AG09309 (cell line): ENCODE data around the gene RAI1.
A peak's percentile ranks its signal among the peaks of the same experiment; 100 is the strongest.

ENCODE experiments used
- DNase-seq: peaks from one replicate; pipeline ENCODE4 v3.0.0-alpha.2; 2010; ENCODE audit warnings: low read depth
- H3K4me3 ChIP-seq: 2 replicates; pipeline ENCODE4 v1.5.1; 2011; ENCODE audit warnings: mild to moderate bottlenecking, low read depth, low read length, moderate library complexity; ENCODE audit not compliant: control insufficient read depth
- TF ChIP-seq, protein P1 (sequence below): IDR thresholded peaks from 2 replicates; pipeline ENCODE4 v1.5.1; 2011; ENCODE audit warnings: mild to moderate bottlenecking, low read depth, low read length, inconsistent platforms; ENCODE audit not compliant: insufficient read depth, control insufficient read depth; ENCODE audit errors: missing control alignments

The RAI1 gene

DNA sequence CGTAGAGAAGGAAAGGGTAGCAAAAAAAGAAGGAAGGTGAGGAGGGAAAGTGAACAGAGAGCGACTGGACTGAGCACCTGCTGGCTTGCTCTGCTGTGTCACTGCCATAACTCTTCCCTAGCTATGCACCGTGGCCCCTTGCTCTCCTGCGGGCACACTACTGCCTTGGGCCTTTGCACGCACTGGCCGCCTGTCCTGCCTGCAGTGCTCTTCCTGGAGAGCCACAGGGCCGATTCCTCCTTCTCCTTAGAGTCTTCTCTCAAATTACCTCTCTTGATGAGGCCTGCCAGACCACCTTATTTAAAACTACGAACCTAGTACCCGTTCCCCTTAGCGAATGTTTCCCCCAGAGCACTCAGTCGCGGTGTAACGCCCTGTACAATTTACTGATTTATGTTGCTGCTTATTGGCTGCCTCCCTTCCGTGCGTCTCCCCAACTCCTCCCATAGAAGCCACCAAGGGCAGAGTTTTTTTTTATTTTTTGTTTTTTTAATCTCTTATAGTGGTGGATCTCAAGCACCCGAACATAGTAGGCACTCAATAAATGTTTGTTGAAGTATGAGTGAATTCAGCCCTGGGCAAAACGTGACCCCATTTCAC is 70.3 kb downstream of the RAI1 start:
- TF ChIP-seq, protein P1, sequence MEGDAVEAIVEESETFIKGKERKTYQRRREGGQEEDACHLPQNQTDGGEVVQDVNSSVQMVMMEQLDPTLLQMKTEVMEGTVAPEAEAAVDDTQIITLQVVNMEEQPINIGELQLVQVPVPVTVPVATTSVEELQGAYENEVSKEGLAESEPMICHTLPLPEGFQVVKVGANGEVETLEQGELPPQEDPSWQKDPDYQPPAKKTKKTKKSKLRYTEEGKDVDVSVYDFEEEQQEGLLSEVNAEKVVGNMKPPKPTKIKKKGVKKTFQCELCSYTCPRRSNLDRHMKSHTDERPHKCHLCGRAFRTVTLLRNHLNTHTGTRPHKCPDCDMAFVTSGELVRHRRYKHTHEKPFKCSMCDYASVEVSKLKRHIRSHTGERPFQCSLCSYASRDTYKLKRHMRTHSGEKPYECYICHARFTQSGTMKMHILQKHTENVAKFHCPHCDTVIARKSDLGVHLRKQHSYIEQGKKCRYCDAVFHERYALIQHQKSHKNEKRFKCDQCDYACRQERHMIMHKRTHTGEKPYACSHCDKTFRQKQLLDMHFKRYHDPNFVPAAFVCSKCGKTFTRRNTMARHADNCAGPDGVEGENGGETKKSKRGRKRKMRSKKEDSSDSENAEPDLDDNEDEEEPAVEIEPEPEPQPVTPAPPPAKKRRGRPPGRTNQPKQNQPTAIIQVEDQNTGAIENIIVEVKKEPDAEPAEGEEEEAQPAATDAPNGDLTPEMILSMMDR, result no peak
- no peak for DNase-seq
- H3K4me3 ChIP-seq, result peak overlapping the region; percentile 42

DNA sequence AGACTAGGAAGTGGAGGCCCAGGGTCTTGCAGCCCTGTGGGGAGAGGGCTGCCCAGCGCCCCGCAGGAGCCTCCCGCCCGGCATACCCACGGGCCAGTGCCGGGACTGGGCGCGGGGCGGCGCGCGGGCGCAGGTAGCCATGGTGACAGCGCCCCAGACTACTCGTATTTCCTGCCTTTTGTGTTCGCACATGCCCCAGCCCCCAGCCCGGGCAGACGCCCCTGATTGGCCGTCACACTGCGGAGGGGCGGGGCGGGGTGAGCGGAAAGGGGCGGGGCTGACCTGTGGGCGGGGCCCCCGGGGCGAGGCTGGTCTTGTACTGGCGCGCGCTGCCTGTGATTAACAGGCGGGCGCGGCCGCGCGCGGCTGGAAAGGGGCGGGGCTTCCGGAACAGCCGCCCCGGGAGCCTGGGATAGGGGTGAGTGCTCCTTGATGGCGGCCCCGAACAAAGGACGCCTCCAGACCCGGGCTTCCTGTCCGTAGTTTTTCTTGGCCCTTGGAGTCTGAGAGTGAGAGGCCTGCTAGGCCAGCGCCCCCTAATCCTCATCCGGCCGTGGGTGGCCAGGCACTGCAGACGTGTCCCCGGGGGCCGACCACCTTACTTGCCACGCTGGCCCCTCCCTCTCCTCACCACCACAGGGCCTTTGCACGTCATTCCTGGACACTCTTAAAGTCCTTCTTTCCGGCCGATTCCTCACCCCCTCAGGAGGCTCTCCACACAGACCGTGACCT is 71.0 kb downstream of the RAI1 start:
- peak; percentile 62 for DNase-seq
- TF ChIP-seq, protein P1, result no peak
- H3K4me3 ChIP-seq, result peak overlapping the region; percentile 50

DNA sequence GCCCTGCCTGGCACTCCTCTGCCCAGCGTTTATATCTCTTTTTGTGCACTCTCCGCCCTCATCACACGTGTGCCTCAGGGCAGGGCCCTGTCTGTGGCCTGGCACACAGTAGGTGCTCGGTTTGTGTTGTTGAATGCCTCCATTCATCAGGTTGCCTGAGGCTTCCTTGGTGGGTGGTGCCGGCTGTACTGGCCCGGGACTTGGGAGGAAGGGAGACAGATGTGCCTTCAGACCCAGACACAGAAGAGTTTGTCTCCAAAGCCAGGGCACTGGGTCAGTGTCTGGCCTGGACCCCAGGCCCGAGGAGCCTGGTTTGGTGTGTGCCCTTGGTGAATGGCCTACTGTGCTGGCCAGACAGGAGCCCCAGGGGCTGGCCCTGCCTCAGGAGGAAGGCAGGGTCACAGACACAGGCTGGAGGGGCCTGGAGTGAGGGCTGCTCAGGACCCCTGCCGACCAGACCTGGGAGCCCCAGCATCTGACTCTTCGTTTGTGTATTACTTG is 71.6 kb downstream of the RAI1 start:
- TF ChIP-seq, protein P1, result no peak
- DNase-seq, result no peak
- H3K4me3 ChIP-seq, result peak overlapping the region; percentile 50

DNA sequence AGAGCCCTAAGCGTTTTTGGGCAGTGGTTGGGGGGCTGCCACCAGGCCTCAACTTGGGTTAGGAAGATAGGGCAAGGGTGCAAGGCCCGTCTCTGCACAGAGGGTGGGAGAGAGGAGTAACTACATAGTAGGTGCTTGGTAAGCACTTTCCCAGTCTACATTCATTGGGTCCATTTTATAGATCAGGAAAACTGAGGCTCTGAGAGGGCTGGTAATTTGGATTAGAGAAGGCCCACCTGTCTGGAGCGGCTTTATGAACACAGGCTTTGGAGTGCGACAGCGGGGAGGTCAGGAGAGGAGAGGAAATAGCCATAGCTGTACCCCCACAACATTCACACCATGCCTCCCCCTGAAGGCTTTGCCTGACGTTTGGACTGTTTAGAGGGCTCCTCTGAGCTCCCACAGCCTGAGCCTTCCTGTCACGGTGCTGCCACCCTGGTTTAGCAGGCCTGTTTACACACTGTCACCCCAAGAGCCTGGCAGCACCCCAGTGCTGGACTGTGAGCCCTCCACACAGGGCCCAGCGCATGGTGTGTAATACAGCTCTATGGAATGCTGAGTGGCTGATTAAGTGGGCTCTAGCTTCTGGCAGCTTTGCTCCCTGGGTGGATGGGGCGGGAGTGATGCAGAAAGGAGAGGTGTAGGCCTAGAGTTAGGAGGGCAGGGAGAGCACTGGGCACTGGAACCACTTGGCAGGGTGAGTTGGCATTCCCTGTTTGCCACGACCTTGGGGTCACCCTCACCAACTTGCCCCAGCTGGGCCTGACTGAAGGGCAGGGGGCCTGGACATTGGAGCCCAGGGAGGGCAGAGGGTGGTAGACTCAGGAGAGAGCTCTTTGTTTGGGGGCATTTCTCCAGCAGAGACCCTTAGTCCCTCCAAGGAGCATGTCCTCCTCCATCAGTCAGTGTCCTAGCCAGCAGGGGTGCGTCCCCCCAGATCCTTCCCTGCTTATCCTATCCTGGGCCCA is 73.7 kb downstream of the RAI1 start:
- TF ChIP-seq, protein P1, result no peak
- no peak overlapping the region for H3K4me3 ChIP-seq
- DNase-seq, result no peak

DNA sequence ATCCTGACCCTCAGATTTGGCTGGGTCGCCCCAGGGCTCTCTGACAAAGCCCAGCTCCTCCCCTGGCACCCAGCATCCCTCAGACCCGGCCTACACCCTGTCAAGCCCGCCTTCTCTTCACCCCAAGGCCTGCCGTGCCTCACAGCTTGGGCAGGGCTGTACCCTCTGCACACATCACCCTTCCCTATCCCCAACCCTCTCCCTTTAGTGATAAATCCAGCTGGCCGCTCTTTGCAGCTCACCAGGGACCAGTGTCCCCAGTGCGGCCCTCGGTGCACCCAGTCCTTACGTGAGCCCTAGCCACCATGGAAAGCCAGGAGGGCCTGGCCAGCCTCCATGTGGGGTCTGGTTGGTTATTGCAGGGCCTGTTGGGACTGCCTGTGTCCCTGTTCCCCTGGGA is 74.5 kb downstream of the RAI1 start:
- H3K4me3 ChIP-seq, result no peak overlapping the region
- TF ChIP-seq, protein P1, result no peak
- DNase-seq, result no peak

DNA sequence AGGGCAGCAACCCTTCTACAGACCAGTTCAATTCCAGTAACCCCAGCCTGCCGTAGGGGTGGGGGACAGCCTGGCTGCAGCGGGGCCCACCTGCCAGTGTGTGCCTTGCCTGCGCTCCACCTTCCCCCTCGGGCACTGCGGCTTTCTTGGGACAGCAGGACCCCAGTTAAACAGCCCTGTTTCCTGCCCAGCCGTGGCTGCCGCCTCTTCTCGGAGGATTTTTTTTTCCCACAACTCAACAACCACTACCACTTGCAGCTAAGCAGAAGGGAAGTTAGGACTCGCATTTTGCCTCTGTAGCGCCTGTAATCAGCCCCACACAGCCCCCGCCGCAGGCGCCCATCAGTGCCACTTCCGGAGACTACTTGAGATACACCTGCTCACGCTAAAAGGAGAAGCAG is 76.1 kb downstream of the RAI1 start:
- TF ChIP-seq, protein P1, result no peak

More for the DNA sequence above, 76.1 kb downstream of the RAI1 start:
- H3K4me3 ChIP-seq, result no peak overlapping the region
- no peak for DNase-seq
